HEK293T (cell line): ENCODE data around the gene DIO3.

Experiments used
- ARNT ChIP-seq: fragments of 450-650 bp; IDR thresholded peaks from 2 replicates; pipeline ENCODE4 v1.6.1; 2017; ENCODE audit warnings: mild to moderate bottlenecking
- FOXA1 ChIP-seq: fragments of 450-650 bp; IDR thresholded peaks from 2 replicates; pipeline ENCODE4 v1.6.1; 2016; ENCODE audit warnings: mild to moderate bottlenecking
- FOXK2 ChIP-seq: fragments of 450-650 bp; IDR thresholded peaks from 2 replicates; pipeline ENCODE4 v1.6.1; 2016; ENCODE audit warnings: mild to moderate bottlenecking
- PKNOX1 ChIP-seq: fragments of 450-650 bp; IDR thresholded peaks from 2 replicates; pipeline ENCODE4 v1.6.1; 2016
- SP1 ChIP-seq: fragments of 450-650 bp; IDR thresholded peaks from 2 replicates; pipeline ENCODE4 v1.6.1; 2017
- SUZ12 ChIP-seq: fragments of 450-650 bp; IDR thresholded peaks from 2 replicates; pipeline ENCODE4 v1.6.1; 2016; ENCODE audit warnings: mild to moderate bottlenecking

DNA sequence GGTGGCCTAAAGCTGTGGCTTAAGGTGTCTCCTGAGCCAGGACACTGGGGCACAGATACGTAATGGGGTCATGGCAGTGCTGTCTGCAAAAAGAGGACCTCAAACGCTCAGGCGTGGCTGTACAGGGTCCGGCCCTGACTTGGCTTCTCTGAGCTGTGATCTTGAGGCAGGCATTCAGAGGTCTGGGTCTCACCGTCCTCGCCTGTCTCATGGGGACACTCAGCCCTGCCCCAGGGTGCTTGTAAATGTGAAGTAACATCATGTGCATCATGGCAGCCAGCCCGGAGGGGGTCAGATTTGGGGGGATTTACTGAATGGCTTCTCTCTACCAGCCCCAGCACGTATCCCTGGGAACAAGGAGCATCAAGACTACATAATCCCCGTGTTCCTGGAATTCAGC is 28.8 kb downstream of the DIO3 start:
- TF ChIP-seq SP1 (no peak), FOXA1 (no peak), FOXK2 (no peak), ARNT (no peak), SUZ12 (no peak), PKNOX1 (no peak)
